Measurements from ENCODE around the gene C5.

DNA sequence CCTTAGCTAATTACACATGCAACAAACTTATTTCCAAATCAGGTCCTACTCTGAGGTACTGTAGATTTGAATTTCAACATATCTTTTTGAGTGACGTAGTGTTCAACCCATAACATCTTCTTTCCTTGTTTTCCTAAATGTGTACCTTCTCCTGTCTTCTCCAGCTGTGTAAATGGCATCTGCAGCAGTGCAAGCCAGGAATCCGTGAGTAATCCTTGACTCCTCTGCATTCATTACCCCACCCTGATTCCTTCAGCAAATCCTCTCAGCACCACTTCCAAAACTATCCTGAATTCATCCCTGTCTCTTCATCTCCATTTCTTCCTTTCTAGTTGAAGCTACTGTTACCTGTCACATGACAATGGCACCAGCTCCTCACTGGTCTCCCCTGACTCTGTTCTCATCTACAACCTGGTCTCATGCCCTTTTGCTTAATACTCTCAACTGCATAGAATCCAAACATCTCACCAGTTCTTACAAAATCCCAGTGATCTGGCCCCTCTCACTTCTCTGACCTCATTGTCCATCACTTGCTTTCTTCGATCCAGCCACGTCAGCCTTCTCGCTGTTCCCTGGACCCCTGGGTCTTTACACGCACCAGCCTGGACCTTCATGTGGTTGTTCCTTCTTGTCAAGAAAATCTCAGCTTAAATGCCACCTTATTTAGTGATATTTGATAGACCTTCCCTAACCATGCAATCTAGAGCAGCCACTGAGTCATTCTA, 108.9 kb downstream of the C5 start:
- TF ChIP-seq SP1 (IDR thresholded peaks at IDR 0.05), result no peak
- no peak for TF ChIP-seq NFRKB (IDR thresholded peaks at IDR 0.05)
- TF ChIP-seq, protein P1, sequence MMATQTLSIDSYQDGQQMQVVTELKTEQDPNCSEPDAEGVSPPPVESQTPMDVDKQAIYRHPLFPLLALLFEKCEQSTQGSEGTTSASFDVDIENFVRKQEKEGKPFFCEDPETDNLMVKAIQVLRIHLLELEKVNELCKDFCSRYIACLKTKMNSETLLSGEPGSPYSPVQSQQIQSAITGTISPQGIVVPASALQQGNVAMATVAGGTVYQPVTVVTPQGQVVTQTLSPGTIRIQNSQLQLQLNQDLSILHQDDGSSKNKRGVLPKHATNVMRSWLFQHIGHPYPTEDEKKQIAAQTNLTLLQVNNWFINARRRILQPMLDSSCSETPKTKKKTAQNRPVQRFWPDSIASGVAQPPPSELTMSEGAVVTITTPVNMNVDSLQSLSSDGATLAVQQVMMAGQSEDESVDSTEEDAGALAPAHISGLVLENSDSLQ (IDR thresholded peaks at IDR 0.05), result no peak
- no peak for TF ChIP-seq FOXA1 (IDR thresholded peaks at IDR 0.05)
- TF ChIP-seq FOXK2 (IDR thresholded peaks at IDR 0.05), result no peak
- TF ChIP-seq ELF4 (IDR thresholded peaks at IDR 0.05), result no peak
- no peak for TF ChIP-seq SUZ12 (IDR thresholded peaks at IDR 0.05)
- TF ChIP-seq BHLHE40 (IDR thresholded peaks at IDR 0.05; ENCODE audit: borderline replicate concordance), result no peak
- TF ChIP-seq TARDBP (IDR thresholded peaks at IDR 0.05), result no peak
- no peak for TF ChIP-seq ARNT (IDR thresholded peaks at IDR 0.05)
